Dedifferentiated amniotic fluid mesenchymal stem cell (primary cell): ENCODE results near the gene OTOP3.
"Not testable (repeated sequence)": the region's sequence is repeated elsewhere in the genome, so short reads cannot be mapped to it uniquely, and the experiment has no call there.

Source experiments
- DNase-seq: peaks from one replicate; pipeline ENCODE4 v3.0.0-alpha.2; 2016; ENCODE audit errors: extremely low spot score

The OTOP3 gene

GRCh38 chr17:74961657-74962350 lies 26.1 kb downstream of the OTOP3 start:
- peak; percentile 80 for DNase-seq

GRCh38 chr17:74962622-74963394 lies 27.1 kb downstream of the OTOP3 start:
- no peak for DNase-seq

DNA sequence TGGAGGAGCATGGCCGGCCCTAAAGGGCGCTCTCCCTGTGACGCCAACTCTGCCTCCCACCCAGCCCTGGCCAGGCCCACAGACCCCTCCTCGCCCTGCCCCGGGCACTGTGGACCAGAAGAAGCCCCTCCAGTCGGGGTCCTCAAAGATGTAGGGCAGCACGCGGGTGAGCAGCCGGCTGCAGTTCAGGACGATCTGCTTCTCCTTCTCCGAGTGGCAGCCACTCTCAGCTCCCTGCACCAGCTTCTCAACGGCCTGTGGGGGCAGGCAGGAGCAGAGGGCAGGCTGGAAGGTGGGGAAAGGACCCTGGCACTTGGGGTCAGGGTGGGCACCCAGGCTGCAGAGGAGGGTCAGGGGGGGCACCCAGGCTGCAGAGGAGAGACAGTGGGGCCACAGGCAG lies 28.0 kb downstream of the OTOP3 start:
- no peak for DNase-seq

- DNase-seq: no peak
These were observed 28.6 kb downstream of the OTOP3 start for GRCh38 chr17:74964246-74964761.

DNA sequence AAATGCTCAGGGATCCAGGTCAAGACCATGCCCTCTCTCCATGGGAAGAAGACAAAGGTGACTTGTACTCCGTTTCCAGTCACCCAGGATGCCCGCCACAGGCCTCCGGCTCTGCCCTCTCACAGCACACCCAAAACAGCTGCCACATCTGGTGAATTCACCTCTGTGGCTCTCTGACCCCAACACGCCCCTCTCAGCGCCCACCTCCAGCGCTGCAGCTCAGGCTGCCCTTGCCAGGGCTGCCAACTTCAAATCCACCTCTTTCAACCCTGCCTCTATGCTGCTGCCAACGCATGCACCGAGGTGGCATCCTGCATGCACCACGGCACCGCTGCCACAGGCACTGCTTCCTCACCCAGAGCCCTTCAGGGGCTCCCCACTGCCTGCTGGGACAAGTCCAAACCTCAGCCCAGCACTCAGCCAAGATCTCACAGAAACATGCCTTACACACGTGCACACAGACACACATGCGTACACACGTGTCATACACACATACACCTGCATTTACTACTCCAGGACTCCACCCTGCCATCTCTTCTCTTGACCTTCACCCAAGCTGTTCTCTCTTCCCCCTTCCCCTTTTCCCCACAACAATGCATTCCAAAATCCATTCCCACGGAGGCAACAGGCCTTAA lies 29.4 kb downstream of the OTOP3 start:
- DNase-seq: no peak

- no peak for DNase-seq
These were observed 32.7 kb downstream of the OTOP3 start for GRCh38 chr17:74968361-74968780.

- not testable (repeated sequence) for DNase-seq
These were observed 33.8 kb downstream of the OTOP3 start for GRCh38 chr17:74969501-74969900.

- DNase-seq: no peak
These were observed 34.7 kb downstream of the OTOP3 start for GRCh38 chr17:74970395-74970794.

DNA sequence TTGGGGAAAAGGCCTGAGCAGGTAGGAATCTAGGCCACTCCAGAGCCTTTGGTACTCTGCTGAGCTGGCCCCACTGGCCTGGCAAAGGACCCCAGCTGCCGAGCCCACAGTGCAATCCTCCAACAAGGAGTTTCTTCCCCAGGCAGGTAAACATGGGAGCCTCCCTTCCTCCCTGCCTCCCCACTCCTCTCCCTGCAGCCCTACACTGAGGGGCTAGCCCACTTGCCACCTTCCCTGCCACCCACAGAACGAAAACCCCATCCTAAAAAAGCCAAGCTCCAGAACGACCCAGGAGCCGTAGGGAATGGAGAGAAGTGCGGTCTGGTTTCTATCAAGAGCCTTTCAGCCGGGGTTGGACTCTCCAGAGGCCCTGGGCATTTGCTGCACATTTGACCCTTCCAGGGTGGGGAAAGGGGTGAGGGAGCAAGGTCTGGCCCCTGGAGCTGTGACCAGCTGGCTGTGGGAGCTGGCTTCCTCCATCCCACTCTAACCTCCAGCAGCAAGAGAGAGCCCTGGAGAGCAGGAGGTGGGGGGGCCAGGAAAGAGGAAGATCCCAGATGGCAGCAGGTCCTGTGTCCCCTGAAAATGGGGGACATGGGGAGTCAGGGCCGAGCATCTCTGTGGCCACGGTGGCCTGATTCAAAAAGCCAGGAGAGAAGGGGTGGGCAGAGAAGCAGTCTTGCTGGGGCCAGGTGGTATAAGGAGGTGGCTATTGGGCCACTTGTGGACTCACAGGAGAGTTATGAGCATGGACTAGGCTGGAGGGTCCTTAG lies 35.6 kb downstream of the OTOP3 start:
- no peak for DNase-seq

GRCh38 chr17:74971842-74972106 lies 36.1 kb downstream of the OTOP3 start:
- no peak for DNase-seq

GRCh38 chr17:74972107-74972972 lies 36.6 kb downstream of the OTOP3 start, which contains the start of gene HID1:
HID1 (minus strand) TSS chr17:74972759; CDS start chr17:74972656, 103 bp downstream.
- DNase-seq: no peak

- DNase-seq: no peak
These were observed 37.3 kb downstream of the OTOP3 start for GRCh38 chr17:74972973-74973328.

DNA sequence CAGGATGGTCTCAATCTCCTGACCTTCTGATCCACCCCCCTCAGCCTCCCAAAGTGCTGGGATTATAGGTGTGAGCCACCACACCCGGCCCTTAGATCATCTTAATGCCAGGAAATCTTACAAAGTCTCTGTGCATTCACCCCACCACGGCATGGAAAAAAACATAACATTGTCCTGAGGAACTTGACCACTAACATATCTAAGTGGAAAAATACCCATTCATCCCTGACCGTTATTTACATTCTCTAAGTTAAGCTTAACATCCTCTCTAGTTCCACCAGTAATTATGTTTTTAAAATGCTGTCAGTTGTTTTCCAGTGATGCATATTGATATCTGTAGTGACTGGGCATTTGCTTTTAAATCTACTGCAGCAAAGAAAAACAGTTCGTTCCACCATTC lies 40.2 kb downstream of the OTOP3 start:
- DNase-seq: no peak

- DNase-seq: no peak
These were observed 42.1 kb downstream of the OTOP3 start for GRCh38 chr17:74977802-74978201.

GRCh38 chr17:74978240-74978639 lies 42.5 kb downstream of the OTOP3 start:
- no peak for DNase-seq

- DNase-seq: no peak
These were observed 43.9 kb downstream of the OTOP3 start for GRCh38 chr17:74979408-74980146.

DNA sequence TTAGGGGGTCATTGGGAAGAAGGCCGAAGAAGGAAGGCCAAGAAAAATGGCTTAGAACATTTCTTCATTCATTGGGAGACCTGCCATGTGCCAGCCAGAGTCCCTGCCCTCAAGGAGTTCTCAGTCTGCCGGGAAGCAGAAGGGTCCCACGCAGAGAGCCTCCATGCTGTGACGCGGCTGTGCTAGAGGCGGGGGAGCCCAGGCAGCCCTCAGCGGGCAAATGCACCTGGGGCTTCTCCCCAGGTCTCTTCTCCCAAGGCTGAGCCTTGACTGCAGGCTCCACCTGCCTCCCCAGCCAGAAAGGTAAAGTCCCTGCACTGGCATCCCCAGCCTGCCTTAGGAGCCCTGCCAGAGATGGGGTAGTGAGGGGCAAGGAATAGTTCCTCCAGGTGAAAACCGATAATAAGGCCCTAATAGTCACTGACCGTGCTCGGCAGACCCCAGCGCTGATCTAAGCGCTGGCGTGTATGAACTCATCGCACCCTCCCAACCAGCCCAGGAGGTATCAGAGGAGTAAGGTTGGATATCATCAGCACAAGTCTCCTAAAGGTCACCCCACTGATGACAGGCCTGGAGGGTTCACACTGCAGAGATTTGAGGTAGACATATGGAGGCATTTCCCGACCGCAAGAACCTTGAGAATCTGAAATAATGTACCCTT lies 45.8 kb downstream of the OTOP3 start:
- no peak for DNase-seq

- no peak for DNase-seq
These were observed 46.4 kb downstream of the OTOP3 start for GRCh38 chr17:74981979-74982662.

DNA sequence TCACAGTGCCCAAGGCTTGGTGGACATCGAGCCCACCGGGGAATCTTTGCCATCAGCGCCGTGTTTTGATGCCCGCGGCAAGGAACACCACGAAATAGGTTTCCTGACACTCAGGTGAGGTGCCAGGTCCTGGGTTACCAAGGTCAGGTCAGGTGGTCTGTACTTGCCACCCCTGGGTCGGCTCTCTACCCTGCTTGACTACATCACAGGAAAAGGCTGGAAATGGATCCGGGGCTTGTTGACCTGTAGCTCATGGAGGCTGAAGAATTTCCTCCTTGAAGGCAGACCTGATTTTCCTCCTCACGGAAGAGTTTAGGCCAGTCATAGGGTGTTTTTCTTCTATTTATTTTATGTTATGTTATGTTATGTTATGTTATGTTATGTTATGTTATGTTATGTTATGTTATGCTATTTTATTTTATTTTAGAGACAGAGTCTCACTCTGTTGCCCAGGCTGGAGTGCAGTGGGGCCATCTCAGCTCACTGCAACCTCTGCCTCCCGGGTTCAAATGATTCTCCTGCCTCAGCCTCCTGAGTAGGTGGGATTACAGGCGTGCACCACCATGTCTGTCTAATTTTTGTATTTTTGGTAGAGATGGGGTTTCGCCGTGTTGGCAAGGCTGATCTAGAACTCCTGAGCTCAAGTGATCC lies 47.1 kb downstream of the OTOP3 start:
- not testable (repeated sequence) for DNase-seq
